ENCODE measurements around the gene LARP6.

LARP6 gene

GRCh38 chr15:70793694-70794093, 60.3 kb downstream of the LARP6 start:
- no peak for DNase-seq

GRCh38 chr15:70792171-70792573, 61.8 kb downstream of the LARP6 start:
- DNase-seq: no peak

GRCh38 chr15:70791259-70791658, 62.7 kb downstream of the LARP6 start:
- no peak for DNase-seq

GRCh38 chr15:70789213-70789612, 64.7 kb downstream of the LARP6 start:
- no peak for DNase-seq

- DNase-seq: peak; percentile 26
Measured at GRCh38 chr15:70788114-70789049, 65.6 kb downstream of the LARP6 start.

- DNase-seq: no peak
Measured at GRCh38 chr15:70786996-70787395, 67.0 kb downstream of the LARP6 start.

- no peak for DNase-seq
Measured at GRCh38 chr15:70783610-70784022, 70.3 kb downstream of the LARP6 start.

- no peak for DNase-seq
Measured at GRCh38 chr15:70783041-70783440, 70.9 kb downstream of the LARP6 start.

- DNase-seq: no peak
Measured at GRCh38 chr15:70781236-70781635, 72.7 kb downstream of the LARP6 start.

Data from eye (tissue), 1 donor.